Liver (tissue), 9 donors: ENCODE results near the gene NIPAL3. TPM values are rescaled to one million over a fixed set of nuclear protein-coding genes. Genes with fewer than 3 reads are reported as not detected.

Experiments
- DNase-seq: peaks from one replicate; pipeline ENCODE4 v3.0.0-alpha.2; 2017; ENCODE audit warnings: low spot score
- H3K27ac ChIP-seq, 2 donors: one replicate each; pipeline ENCODE4 v1.7.0; 2013; ENCODE audit warnings: inconsistent platforms in 2 of 2, low read length in 2 of 2, control low read depth in 1 of 2, low read depth in 1 of 2, mild to moderate bottlenecking in 1 of 2
- H3K27me3 ChIP-seq, 4 donors: one replicate each; pipeline versions ENCODE4 v1.6.1 to v1.7.0; 2013; ENCODE audit warnings: low read length in 3 of 4, inconsistent platforms in 1 of 4, mild to moderate bottlenecking in 1 of 4, moderate library complexity in 1 of 4; ENCODE audit not compliant: control insufficient read depth in 4 of 4, insufficient read depth in 4 of 4
- H3K36me3 ChIP-seq, 4 donors: one replicate each; pipeline versions ENCODE4 v1.6.1 to v1.7.0; 2013; ENCODE audit warnings: low read length in 3 of 4, mild to moderate bottlenecking in 3 of 4, low read depth in 1 of 4, moderate library complexity in 1 of 4; ENCODE audit not compliant: control insufficient read depth in 4 of 4, insufficient read depth in 3 of 4
- H3K4me1 ChIP-seq, 4 donors: one replicate each; pipeline versions ENCODE4 v1.6.1 to v1.7.0; 2013; ENCODE audit warnings: low read length in 3 of 4, mild to moderate bottlenecking in 3 of 4, moderate library complexity in 1 of 4; ENCODE audit not compliant: control insufficient read depth in 4 of 4, insufficient read depth in 4 of 4
- H3K4me3 ChIP-seq, 3 donors: one replicate each; pipeline versions ENCODE4 v1.6.1 to v1.7.0; 2013; ENCODE audit warnings: low read length in 3 of 3, control low read depth in 1 of 3, low read depth in 1 of 3, mild to moderate bottlenecking in 1 of 3
- H3K9ac ChIP-seq, 2 donors: one replicate each; pipeline ENCODE4 v1.7.0; 2013; ENCODE audit warnings: low read length in 2 of 2, mild to moderate bottlenecking in 2 of 2, moderate library complexity in 2 of 2, control low read depth in 1 of 2, low read depth in 1 of 2
- H3K9me3 ChIP-seq, 4 donors: one replicate each; pipeline versions ENCODE4 v1.6.1 to v1.7.0; 2013; ENCODE audit warnings: low read length in 3 of 4; ENCODE audit not compliant: control insufficient read depth in 4 of 4
- ATF3 ChIP-seq: IDR thresholded peaks from 2 replicates; pipeline ENCODE4 v1.6.1; 2016; ENCODE audit warnings: antibody characterized with exemption
- CTCF ChIP-seq: fragments of 150-350 bp; IDR thresholded peaks from 2 replicates; pipeline ENCODE4 v1.5.1; 2017; ENCODE audit warnings: improper control_type of control experiment, low read depth, low read length; ENCODE audit not compliant: missing input control
- EGR1 ChIP-seq, 2 donors: IDR thresholded peaks; 2 replicates each; pipeline ENCODE4 v1.6.1; 2016 to 2018; ENCODE audit warnings: antibody characterized with exemption in 2 of 2, low read depth in 2 of 2
- FOXA1 ChIP-seq: IDR thresholded peaks from 2 replicates; pipeline ENCODE4 v1.6.1; 2016; ENCODE audit warnings: antibody characterized with exemption
- FOXA2 ChIP-seq: IDR thresholded peaks from 2 replicates; pipeline ENCODE4 v1.6.1; 2016; ENCODE audit warnings: antibody characterized with exemption
- GABPA ChIP-seq, 2 donors: IDR thresholded peaks in 1 of 2; conservative IDR thresholded peaks in 1 of 2; 2 replicates each; pipeline ENCODE4 v1.6.1; 2016; ENCODE audit warnings: antibody characterized with exemption in 2 of 2, mild to moderate bottlenecking in 1 of 2, moderate library complexity in 1 of 2
- HNF4A ChIP-seq, 2 donors: conservative IDR thresholded peaks; 2 replicates each; pipeline ENCODE4 v1.6.1; 2016; ENCODE audit warnings: antibody characterized with exemption in 2 of 2, mild to moderate bottlenecking in 2 of 2
- HNF4G ChIP-seq: IDR thresholded peaks from 2 replicates; pipeline ENCODE4 v1.6.1; 2016; ENCODE audit warnings: antibody characterized with exemption
- JUND ChIP-seq, 2 donors: IDR thresholded peaks; 2 replicates each; pipeline ENCODE4 v1.6.1; 2016; ENCODE audit warnings: antibody characterized with exemption in 2 of 2
- MAX ChIP-seq: IDR thresholded peaks from 2 replicates; pipeline ENCODE4 v1.6.1; 2016; ENCODE audit warnings: antibody characterized with exemption
- NR2F2 ChIP-seq: IDR thresholded peaks from 2 replicates; pipeline ENCODE4 v1.6.1; 2016; ENCODE audit warnings: antibody characterized with exemption
- RAD21 ChIP-seq, 2 donors: IDR thresholded peaks; 2 replicates each; pipeline ENCODE4 v1.6.1; 2016; ENCODE audit warnings: antibody characterized with exemption in 2 of 2, mild to moderate bottlenecking in 2 of 2
- REST ChIP-seq: IDR thresholded peaks from 2 replicates; pipeline ENCODE4 v1.6.1; 2016; ENCODE audit warnings: antibody characterized with exemption, mild to moderate bottlenecking
- SP1 ChIP-seq: IDR thresholded peaks from 2 replicates; pipeline ENCODE4 v1.6.1; 2018; ENCODE audit warnings: antibody characterized with exemption, mild to moderate bottlenecking
- TAF1 ChIP-seq: conservative IDR thresholded peaks from 2 replicates; pipeline ENCODE4 v1.6.1; 2016; ENCODE audit warnings: antibody characterized with exemption, mild to moderate bottlenecking
- YY1 ChIP-seq: IDR thresholded peaks from 2 replicates; pipeline ENCODE4 v1.6.1; 2016; ENCODE audit warnings: antibody characterized with exemption, mild to moderate bottlenecking
- ZBTB33 ChIP-seq: IDR thresholded peaks from 2 replicates; pipeline ENCODE4 v1.6.1; 2016; ENCODE audit warnings: antibody characterized with exemption
- WGBS: extraction: QIAGEN DNeasy Blood & Tissue Kit; methylation state at CpG from one replicate; pipeline ENCODE4 v1.1.7; 2013; 5-methylcytosine and 5-hydroxymethylcytosine counted together
- polyA plus RNA-seq, 2 donors: library from polyadenylated mRNA; stranded (reverse) in 1 of 2; unstranded in 1 of 2; fragments of 200-250 nt in 1 of 2; fragments of >200 nt in 1 of 2; fragmentation: Nextera tagmentation in 1 of 2; extraction: Ambion mirVana in 1 of 2; gene quantifications; one replicate each; pipeline versions ENCODE4 v1.2.1 to v1.2.3, GENCODE V29; 2013 to 2015
- total RNA-seq, 2 donors: library from RNA; depleted of rRNA; stranded (reverse); fragments of >200 nt; gene quantifications; one replicate each; pipeline ENCODE4 v1.2.3, GENCODE V29; 2014
- donor health status: healthy.
- donor health status: healthy.
- donor health status: healthy.
- donor health status: healthy.
- donor health status: healthy.

Gene NIPAL3
- total and polyA plus RNA-seq, 4 donors = 3.0 to 12.0 (median 6.0) TPM

- Histone ChIP-seq H3K27ac (no peak overlapping the region), H3K36me3 (peaks cover 0 to 11% (median 4%) of the 10 kb centered on the region in 4 donors), H3K4me1 (no peaks in the 10 kb centered on the region), H3K9me3 (no peaks in the 10 kb centered on the region), H3K9ac (no peak overlapping the region), H3K4me3 (no peak overlapping the region), H3K27me3 (no peaks in the 10 kb centered on the region)
- 84% methylated on average over 14 of the region's 14 CpGs for WGBS
- no peak for TF ChIP-seq HNF4G
- no peak for TF ChIP-seq JUND (IDR thresholded peaks at IDR 0.05)
- no peak for DNase-seq
Observed at GRCh38 chr1:24463776-24464735, 48.5 kb downstream of the NIPAL3 start.

GRCh38 chr1:24465099-24465498, 49.5 kb downstream of the NIPAL3 start:
- Histone ChIP-seq H3K27me3 (no peaks in the 10 kb centered on the region), H3K4me1 (no peaks in the 10 kb centered on the region), H3K9ac (no peak overlapping the region), H3K36me3 (peaks cover 0 to 14% (median 4%) of the 10 kb centered on the region in 4 donors), H3K9me3 (no peaks in the 10 kb centered on the region), H3K4me3 (no peak overlapping the region), H3K27ac (no peak overlapping the region)
- DNase-seq = no peak
- TF ChIP-seq CTCF (no peak), EGR1 (IDR thresholded peaks at IDR 0.05; ENCODE audit: low read depth in 2 of 2) (no peak), GABPA (IDR thresholded peaks at IDR 0.05 in 1 of 2, conservative IDR thresholded peaks at IDR 0.05 in 1 of 2) (no peak)
- WGBS = 76% methylated on average over 4 of the region's 4 CpGs

- Histone ChIP-seq H3K36me3 (peaks cover 0 to 10% (median 4%) of the 10 kb centered on the region in 4 donors), H3K4me1 (no peaks in the 10 kb centered on the region), H3K9me3 (no peaks in the 10 kb centered on the region), H3K27ac (no peak overlapping the region), H3K27me3 (no peaks in the 10 kb centered on the region), H3K4me3 (no peak overlapping the region), H3K9ac (no peak overlapping the region)
- DNase-seq = no peak
- WGBS = 93% methylated on average over 2 of the region's 2 CpGs
- TF ChIP-seq JUND (IDR thresholded peaks at IDR 0.05) (no peak), HNF4A (conservative IDR thresholded peaks at IDR 0.05) (no peak), YY1 (no peak), SP1 (no peak), FOXA1 (no peak), ATF3 (no peak), NR2F2 (no peak), RAD21 (IDR thresholded peaks at IDR 0.05) (no peak), FOXA2 (no peak), TAF1 (no peak), ZBTB33 (no peak), CTCF (no peak), REST (no peak), MAX (no peak)
Observed at GRCh38 chr1:24465638-24466037, 50.0 kb downstream of the NIPAL3 start.
